ENCODE results near the gene TOP1.

DNA sequence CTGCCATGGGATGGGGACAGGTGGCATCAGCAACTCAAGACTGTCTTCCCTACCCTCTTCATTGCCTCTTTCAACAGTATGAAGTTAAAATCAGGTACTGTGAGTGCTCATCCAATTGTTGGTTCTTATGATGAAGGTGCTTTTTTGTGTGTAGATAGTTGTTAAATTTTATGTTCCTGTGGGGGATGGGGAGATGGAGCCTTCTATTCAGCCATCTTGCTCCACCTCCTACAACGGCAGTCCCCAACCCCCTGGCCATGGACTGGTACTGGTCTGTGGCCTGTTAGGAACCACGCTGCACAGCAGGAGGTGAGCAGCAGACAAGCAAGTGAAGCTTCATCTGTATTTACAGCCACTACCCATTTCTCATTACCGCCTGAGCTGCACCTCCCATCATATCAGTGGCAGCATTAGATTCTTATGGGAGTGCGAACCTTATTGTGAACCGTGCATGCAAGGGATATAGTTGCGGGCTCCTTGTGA is 47.8 kb upstream of the TOP1 start:
- TF ChIP-seq, protein P1, sequence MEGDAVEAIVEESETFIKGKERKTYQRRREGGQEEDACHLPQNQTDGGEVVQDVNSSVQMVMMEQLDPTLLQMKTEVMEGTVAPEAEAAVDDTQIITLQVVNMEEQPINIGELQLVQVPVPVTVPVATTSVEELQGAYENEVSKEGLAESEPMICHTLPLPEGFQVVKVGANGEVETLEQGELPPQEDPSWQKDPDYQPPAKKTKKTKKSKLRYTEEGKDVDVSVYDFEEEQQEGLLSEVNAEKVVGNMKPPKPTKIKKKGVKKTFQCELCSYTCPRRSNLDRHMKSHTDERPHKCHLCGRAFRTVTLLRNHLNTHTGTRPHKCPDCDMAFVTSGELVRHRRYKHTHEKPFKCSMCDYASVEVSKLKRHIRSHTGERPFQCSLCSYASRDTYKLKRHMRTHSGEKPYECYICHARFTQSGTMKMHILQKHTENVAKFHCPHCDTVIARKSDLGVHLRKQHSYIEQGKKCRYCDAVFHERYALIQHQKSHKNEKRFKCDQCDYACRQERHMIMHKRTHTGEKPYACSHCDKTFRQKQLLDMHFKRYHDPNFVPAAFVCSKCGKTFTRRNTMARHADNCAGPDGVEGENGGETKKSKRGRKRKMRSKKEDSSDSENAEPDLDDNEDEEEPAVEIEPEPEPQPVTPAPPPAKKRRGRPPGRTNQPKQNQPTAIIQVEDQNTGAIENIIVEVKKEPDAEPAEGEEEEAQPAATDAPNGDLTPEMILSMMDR (IDR thresholded peaks at IDR 0.05; ENCODE audit: borderline replicate concordance, extremely low read depth, low read length, poor library complexity, severe bottlenecking): no peak
- no peak for TF ChIP-seq EZH2 (IDR thresholded peaks at IDR 0.05; ENCODE audit: borderline replicate concordance, low read depth, low read length, severe bottlenecking)
